OCI-LY7 (cell line): ENCODE results near the gene SPOP.

ENCODE experiments used
- EZH2phosphoT487 ChIP-seq: fragments of 200-600 bp; sonication (generic); IDR thresholded peaks from 2 replicates; pipeline ENCODE4 v1.6.1; 2018; ENCODE audit warnings: low read depth, borderline replicate concordance, mild to moderate bottlenecking, mixed run types, antibody characterized with exemption, low read length, moderate library complexity, mixed read lengths
- TF ChIP-seq, protein P1 (sequence below): fragments of 200-600 bp; sonication (generic); conservative IDR thresholded peaks from 2 replicates; pipeline ENCODE4 v1.5.1; 2014; ENCODE audit warnings: mild to moderate bottlenecking, antibody characterized with exemption, low read length, moderate library complexity, mixed read lengths

DNA sequence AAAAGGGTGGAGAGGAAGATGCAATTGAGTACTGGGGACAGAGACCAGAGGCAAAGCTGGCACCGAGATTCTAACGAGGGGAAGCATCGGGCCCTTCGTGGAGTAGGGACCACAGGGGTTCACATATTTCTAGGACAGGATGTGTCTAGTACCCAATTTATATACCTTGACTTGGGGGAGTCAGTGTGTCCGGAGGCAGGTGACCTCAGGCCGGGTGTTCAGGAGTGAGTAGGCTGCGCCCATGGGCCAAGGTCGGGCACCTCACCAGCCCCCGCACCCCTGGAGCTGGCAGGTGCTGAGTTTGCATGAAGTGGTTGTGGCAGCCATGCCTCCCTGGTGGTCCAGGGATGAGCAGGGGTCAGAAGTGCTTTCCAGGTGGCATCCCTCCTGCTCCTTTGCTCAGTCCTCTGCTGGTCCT, 110.8 kb downstream of the SPOP start:
- TF ChIP-seq, protein P1, sequence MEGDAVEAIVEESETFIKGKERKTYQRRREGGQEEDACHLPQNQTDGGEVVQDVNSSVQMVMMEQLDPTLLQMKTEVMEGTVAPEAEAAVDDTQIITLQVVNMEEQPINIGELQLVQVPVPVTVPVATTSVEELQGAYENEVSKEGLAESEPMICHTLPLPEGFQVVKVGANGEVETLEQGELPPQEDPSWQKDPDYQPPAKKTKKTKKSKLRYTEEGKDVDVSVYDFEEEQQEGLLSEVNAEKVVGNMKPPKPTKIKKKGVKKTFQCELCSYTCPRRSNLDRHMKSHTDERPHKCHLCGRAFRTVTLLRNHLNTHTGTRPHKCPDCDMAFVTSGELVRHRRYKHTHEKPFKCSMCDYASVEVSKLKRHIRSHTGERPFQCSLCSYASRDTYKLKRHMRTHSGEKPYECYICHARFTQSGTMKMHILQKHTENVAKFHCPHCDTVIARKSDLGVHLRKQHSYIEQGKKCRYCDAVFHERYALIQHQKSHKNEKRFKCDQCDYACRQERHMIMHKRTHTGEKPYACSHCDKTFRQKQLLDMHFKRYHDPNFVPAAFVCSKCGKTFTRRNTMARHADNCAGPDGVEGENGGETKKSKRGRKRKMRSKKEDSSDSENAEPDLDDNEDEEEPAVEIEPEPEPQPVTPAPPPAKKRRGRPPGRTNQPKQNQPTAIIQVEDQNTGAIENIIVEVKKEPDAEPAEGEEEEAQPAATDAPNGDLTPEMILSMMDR, result no peak
- TF ChIP-seq EZH2phosphoT487, result no peak
